Lower lobe of right lung (tissue), 2 donors: ENCODE measurements around the gene TXNDC5. TPM values are rescaled to one million over a fixed set of nuclear protein-coding genes. Genes with fewer than 3 reads are reported as not detected.

Experiments
- ATAC-seq, 2 donors: fragments of 200-7000 bp; cut with Tn5 transposase; one replicate each; pipeline ENCODE4 v1.9.1; 2020 to 2022; ENCODE audit warnings: mild to moderate bottlenecking in 2 of 2, moderate library complexity in 2 of 2
- DNase-seq: peaks from one replicate; pipeline ENCODE4 v3.0.0-alpha.2; 2020
- H3K27ac ChIP-seq: fragments of 200-600 bp; one replicate; pipeline ENCODE4 v1.8.0; 2022
- H3K27me3 ChIP-seq: fragments of 200-600 bp; one replicate; pipeline ENCODE4 v1.8.0; 2022; ENCODE audit warnings: low read depth
- H3K36me3 ChIP-seq: fragments of 200-600 bp; one replicate; pipeline ENCODE4 v1.8.0; 2022; ENCODE audit warnings: mild to moderate bottlenecking
- H3K4me1 ChIP-seq: fragments of 200-600 bp; one replicate; pipeline ENCODE4 v1.8.0; 2022
- H3K4me3 ChIP-seq: fragments of 200-600 bp; one replicate; pipeline ENCODE4 v1.8.0; 2022; ENCODE audit warnings: mild to moderate bottlenecking
- H3K9me3 ChIP-seq: fragments of 200-600 bp; one replicate; pipeline ENCODE4 v1.8.0; 2022
- intact Hi-C: fragments of 100-400 bp; cut with DNase I; formaldehyde crosslinking; loops from one replicate; pipeline ENCODE4 v1.11.0; 2022
- total RNA-seq: library from RNA; stranded (reverse); fragmentation: NEBNext Ultra II Directional; extraction: Animal tissue kit (Norgen Biotek cat#: 25700); gene quantifications from one replicate; pipeline ENCODE4 v1.2.1, GENCODE V29; 2021
- TF ChIP-seq, protein P1 (sequence below): fragments of 200-600 bp; IDR thresholded peaks from one replicate; pipeline ENCODE4 v1.8.0; 2022; ENCODE audit warnings: antibody characterized with exemption, mild to moderate bottlenecking
- donor health status: DM: no; HTN: yes; CAD: no; lungs with severe emphysema.

Gene TXNDC5
- total RNA-seq, 1 donor from 2014 or later = 98.3 TPM

DNA sequence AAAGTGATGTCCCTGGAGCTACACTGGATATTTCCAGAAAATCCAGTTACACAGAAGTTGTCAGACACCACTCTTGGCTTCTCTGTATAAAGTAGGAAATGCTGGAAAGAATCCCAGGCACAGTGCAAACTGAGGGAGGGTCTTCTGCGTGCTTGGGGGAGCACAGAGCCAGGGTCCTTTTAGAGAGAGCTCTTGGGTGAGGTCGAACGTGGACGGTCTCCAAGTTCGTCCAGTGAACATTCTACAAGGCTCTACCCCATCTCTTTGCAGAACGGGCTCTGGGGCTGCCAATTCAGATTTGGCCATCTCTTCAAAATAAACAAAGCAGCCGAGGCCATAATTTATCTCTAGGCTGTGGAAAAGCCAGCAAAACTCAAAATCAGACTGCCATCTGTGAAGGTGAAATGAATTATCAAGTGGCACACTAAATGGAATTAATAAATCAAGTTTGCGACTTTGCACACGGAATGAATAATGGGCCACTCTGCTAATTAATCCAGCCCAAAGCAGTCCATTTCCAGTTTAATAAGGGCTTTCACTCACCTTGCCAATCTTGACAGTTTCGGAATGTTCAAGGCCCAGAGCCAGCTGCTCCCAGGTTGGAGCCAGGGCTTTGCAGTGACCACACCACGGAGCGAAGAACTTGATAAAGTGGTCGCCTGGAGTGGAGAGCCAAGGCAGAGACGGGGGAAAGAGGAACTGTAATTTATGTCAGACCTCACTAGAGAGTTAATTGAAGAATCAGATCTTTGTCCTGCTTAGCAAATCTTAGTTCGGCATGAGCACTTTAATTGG lies 19.3 kb downstream of the TXNDC5 start:
- TF ChIP-seq, protein P1, sequence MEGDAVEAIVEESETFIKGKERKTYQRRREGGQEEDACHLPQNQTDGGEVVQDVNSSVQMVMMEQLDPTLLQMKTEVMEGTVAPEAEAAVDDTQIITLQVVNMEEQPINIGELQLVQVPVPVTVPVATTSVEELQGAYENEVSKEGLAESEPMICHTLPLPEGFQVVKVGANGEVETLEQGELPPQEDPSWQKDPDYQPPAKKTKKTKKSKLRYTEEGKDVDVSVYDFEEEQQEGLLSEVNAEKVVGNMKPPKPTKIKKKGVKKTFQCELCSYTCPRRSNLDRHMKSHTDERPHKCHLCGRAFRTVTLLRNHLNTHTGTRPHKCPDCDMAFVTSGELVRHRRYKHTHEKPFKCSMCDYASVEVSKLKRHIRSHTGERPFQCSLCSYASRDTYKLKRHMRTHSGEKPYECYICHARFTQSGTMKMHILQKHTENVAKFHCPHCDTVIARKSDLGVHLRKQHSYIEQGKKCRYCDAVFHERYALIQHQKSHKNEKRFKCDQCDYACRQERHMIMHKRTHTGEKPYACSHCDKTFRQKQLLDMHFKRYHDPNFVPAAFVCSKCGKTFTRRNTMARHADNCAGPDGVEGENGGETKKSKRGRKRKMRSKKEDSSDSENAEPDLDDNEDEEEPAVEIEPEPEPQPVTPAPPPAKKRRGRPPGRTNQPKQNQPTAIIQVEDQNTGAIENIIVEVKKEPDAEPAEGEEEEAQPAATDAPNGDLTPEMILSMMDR = no peak
- no peak overlapping the region for H3K4me3 ChIP-seq
- no peak overlapping the region for H3K27ac ChIP-seq
- DNase-seq = no peak
- no peaks in the 10 kb centered on the region for H3K9me3 ChIP-seq
- no peaks in the 10 kb centered on the region for H3K27me3 ChIP-seq
- peaks cover 100% of the 10 kb centered on the region for H3K36me3 ChIP-seq
- H3K4me1 ChIP-seq = no peaks in the 10 kb centered on the region
- intact Hi-C loops = no loop called here
- no peak for ATAC-seq

DNA sequence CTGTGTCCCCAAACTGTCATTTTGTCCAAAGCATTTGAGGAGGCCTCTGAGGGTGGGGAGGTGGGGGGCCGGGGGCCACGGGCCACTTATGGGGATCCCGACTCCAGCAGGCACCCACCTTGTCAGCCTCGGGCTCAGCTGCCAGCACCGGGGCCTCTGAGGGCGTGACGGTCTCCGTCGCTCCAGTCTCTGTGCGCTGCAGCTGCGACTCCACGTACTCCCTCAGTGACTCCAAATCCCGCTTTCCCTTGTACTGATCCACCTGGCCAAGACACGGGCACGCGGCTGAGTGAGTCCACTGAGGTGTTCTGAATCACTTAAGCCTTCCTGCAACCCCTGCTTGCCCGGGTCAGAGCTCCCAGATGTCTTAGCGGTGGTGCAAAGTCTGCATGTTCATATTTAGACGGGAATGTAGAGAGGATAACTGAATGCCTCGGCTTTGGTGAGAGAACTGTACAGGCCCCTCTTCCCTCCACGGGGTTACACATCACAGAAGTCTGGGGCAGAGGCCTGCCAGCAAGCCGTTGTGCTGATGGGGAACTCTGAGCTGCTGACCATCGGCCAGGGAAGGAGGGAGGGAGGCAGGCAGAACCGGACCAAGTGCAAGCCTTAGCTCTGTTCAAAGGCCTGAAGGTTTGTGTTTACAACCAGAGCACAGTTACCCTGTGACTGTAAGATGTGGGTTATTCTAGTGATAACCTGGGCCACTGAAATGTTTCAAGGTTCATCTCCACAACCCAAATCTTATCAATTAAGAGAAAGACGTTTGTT lies 21.8 kb downstream of the TXNDC5 start:
- ATAC-seq (no peak), DNase-seq (no peak)
- intact Hi-C loops = no loop called here
- Histone ChIP-seq H3K27me3 (no peaks in the 10 kb centered on the region), H3K4me3 (no peak overlapping the region), H3K4me1 (no peaks in the 10 kb centered on the region), H3K36me3 (peaks cover 100% of the 10 kb centered on the region), H3K27ac (no peak overlapping the region), H3K9me3 (no peaks in the 10 kb centered on the region)
- TF ChIP-seq, protein P1 = no peak

DNA sequence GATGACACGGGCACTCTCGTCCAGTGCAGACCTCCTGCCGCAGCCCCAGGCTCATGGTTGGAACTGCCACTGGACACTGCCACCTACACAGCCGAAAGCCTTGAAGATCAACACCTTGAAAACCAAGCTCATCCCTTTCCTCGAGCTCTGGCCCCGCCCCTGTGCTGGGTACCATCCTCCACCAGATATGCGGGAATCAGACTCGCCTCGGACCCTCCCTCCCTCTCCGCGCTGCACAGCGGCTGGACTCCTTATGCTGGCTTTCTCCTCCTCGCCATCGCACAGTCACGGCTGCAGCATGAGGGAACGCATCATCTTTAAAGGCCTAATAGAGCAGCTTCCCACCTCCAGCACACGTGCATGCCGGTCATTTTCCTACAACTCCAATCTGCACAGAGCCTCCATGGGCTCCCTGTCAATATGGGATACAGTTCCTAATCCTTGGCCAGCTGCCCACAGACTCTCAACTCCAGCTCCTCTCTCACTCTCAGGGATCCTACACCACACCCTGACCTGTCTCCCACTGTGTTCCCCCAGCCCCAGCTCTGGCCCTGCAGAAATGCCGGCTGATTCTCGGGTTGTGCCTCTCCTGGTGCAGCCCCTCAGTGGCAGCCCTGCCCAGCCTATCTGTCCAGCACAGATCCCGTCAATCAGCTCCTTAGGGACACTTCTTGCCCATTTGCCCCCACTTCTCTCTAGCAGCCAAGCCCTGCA lies 23.2 kb downstream of the TXNDC5 start:
- DNase-seq (no peak), ATAC-seq (no peak)
- no peak overlapping the region for H3K27ac ChIP-seq
- intact Hi-C loops = no loop called here
- peaks cover 100% of the 10 kb centered on the region for H3K36me3 ChIP-seq
- TF ChIP-seq, protein P1 = no peak
- H3K27me3 ChIP-seq = no peaks in the 10 kb centered on the region
- no peaks in the 10 kb centered on the region for H3K4me1 ChIP-seq
- no peak overlapping the region for H3K4me3 ChIP-seq
- H3K9me3 ChIP-seq = no peaks in the 10 kb centered on the region

DNA sequence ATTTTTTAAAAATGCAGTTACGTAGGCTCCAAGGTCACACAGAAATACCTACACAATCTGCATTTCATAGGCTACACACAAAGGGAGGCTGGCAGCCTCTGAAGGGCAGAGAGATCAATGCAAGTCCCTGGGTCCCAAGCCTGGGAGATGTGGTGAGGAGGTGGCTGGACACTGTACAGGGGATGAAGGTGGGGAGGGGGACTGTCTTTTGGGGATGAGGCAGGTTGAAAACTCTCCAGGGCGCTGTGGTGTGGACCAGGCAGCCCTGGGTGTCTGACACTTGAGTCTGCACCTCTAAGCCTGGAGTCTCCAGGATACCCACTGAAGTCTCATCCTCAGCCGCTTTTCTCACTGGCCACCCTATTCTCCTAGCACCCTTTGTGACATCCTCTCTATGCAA lies 24.5 kb downstream of the TXNDC5 start:
- intact Hi-C loops = no loop called here
- ATAC-seq (no peak), DNase-seq (no peak)
- Histone ChIP-seq H3K27me3 (no peaks in the 10 kb centered on the region), H3K36me3 (peaks cover 100% of the 10 kb centered on the region), H3K4me3 (no peak overlapping the region), H3K4me1 (no peaks in the 10 kb centered on the region), H3K9me3 (no peaks in the 10 kb centered on the region), H3K27ac (no peak overlapping the region)
- TF ChIP-seq, protein P1 = no peak

DNA sequence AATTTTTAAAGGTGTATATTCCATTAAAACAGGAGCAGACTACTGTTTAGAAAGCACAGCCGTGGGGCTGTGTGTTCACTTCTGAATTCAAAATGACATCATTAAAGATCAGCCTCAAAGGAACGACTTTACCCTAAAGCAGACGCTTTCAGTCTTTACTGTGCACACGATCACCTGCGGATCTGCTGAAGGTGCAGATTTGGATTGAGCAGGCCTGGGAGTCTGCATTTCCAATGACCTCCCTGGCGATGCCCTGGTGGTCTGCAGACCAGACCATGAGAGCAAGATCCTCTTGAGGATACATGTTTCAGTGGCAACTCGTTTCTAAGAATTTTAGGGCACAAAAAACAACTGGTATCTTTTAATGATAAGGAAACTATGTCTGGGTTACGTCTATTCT lies 27.2 kb downstream of the TXNDC5 start:
- Histone ChIP-seq H3K27ac (no peak overlapping the region), H3K4me3 (no peak overlapping the region), H3K36me3 (peaks cover 94% of the 10 kb centered on the region), H3K27me3 (no peaks in the 10 kb centered on the region), H3K9me3 (no peaks in the 10 kb centered on the region), H3K4me1 (no peaks in the 10 kb centered on the region)
- DNase-seq (no peak), ATAC-seq (no peak)
- TF ChIP-seq, protein P1 = no peak
- intact Hi-C loops = no loop called here
